Adrenal gland (tissue), 12 donors: Measurements from ENCODE around the gene ZNF697. TPM values are rescaled to one million over a fixed set of nuclear protein-coding genes. Genes with fewer than 3 reads are reported as not detected.

Experiments used
- DNase-seq, 7 donors: peaks; one replicate each; pipeline ENCODE4 v3.0.0-alpha.2; 2019 to 2020
- H3K27ac ChIP-seq, 5 donors: fragments of 200-600 bp; sonication (generic) in 4 of 5; 1 replicate in 3 of 5; 2 replicates in 2 of 5; pipeline versions ENCODE4 v1.5.1 to v1.8.0; 2016 to 2020; ENCODE audit warnings: mild to moderate bottlenecking in 1 of 5
- H3K27me3 ChIP-seq: fragments of 200-600 bp; 2 replicates; pipeline ENCODE4 v1.8.0; 2021
- H3K36me3 ChIP-seq, 2 donors: fragments of 200-600 bp; replicated peaks in 1 of 2; 1 replicate in 1 of 2; 2 replicates in 1 of 2; pipeline versions ENCODE4 v1.5.1 to v1.8.0; 2018 to 2022
- H3K4me1 ChIP-seq, 2 donors: fragments of 200-600 bp; replicated peaks in 1 of 2; 1 replicate in 1 of 2; 2 replicates in 1 of 2; pipeline versions ENCODE4 v1.5.1 to v1.8.0; 2018 to 2021
- H3K4me3 ChIP-seq, 4 donors: fragments of 200-600 bp; sonication (generic) in 3 of 4; one replicate each; pipeline ENCODE4 v1.5.1; 2016 to 2018
- H3K9me3 ChIP-seq, 3 donors: fragments of 200-600 bp; sonication (generic) in 1 of 3; replicated peaks in 1 of 3; 1 replicate in 2 of 3; 2 replicates in 1 of 3; pipeline versions ENCODE4 v1.5.1 to v1.8.0; 2016 to 2021
- POLR2A ChIP-seq, 2 donors: fragments of 450-650 bp; IDR thresholded peaks; one replicate each; pipeline ENCODE4 v1.6.1; 2017; ENCODE audit warnings: antibody characterized with exemption in 2 of 2, mild to moderate bottlenecking in 2 of 2, moderate library complexity in 1 of 2
- WGBS, 4 donors: extraction: QIAGEN DNeasy Blood & Tissue Kit in 2 of 4; methylation state at CpG; one replicate each; pipeline versions ENCODE4 v1.1.5 to v1.1.7; 2013 to 2017; 5-methylcytosine and 5-hydroxymethylcytosine counted together
- intact Hi-C, 2 donors: fragments of 100-400 bp; cut with DNase I; formaldehyde crosslinking; loops; one replicate each; pipeline versions ENCODE4 v1.14.1 to v1.15.0; 2022 to 2023
- polyA plus RNA-seq, 3 donors: library from polyadenylated mRNA; stranded (reverse); fragments of 200-250 nt in 2 of 3; fragments of 350-450 nt in 1 of 3; fragmentation: Illumina TruSeq in 1 of 3; extraction: RNeasy Lipid Tissue Mini Kit (QIAGEN cat#74804) in 1 of 3; gene quantifications; one replicate each; pipeline ENCODE4 v1.2.3, GENCODE V29; 2013 to 2014
- total RNA-seq, 9 donors: library from RNA; depleted of rRNA in 4 of 9; stranded (reverse); fragments of >200 nt in 4 of 9; fragments of 120-200 nt in 1 of 9; fragmentation: NEBNext Ultra II Directional in 1 of 9; extraction: Animal tissue kit (Norgen Biotek cat#: 25700) in 1 of 9; gene quantifications; one replicate each; pipeline versions ENCODE4 v1.1.0 to v1.2.4, GENCODE V29; 2013 to 2023
- TF ChIP-seq, protein P1 (sequence below), 6 experiments: fragments of 450-650 bp in 4 of 6; fragments of 200-600 bp in 2 of 6; sonication (generic) in 1 of 6; IDR thresholded peaks; 1 replicate in 5 of 6; 2 replicates in 1 of 6; pipeline versions ENCODE4 v1.5.1 to v1.8.0; 2016 to 2021; ENCODE audit warnings: antibody characterized with exemption in 6 of 6, mild to moderate bottlenecking in 2 of 6, moderate library complexity in 1 of 6
- donor health status: healthy with polysubstance abuse.
- donor health status: Bipolar disorder and iron deficiency.
- donor health status: DM: yes; HTN: yes; CAD: no.
- donor health status: DM: no; HTN: no; CAD: no.
- donor health status: DM: no; HTN: no; CAD: no.
- donor health status: DM: yes; HTN: yes; CAD: no.

Gene ZNF697
- total and polyA plus RNA-seq, 12 donors, result 1.7 to 14.5 (median 5.3) TPM

DNA sequence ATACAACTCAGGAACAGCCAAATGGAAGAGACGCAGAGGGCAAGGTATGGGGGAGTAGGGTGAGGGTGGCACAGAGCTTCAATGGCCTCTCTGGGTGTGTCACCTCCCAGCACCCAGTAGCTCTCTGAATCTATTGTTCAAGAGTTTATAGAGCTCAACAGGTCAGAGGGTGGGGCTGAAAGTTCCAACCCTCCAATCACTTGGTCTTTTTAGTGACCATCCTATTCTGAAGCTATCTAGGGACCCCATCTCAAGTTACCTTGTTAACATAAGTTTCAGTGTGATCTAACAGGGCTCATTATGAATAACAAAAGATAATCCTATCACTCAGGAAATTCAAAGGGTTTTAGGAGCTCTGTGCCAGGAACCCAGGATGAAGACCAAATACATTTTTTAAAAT, 31.2 kb upstream of the ZNF697 start:
- WGBS, 4 donors, result 86 to 100% (median 99%) methylated on average over 1 of the region's 1 CpG
- no peak for DNase-seq
- no peak for TF ChIP-seq POLR2A (IDR thresholded peaks at IDR 0.05)
- TF ChIP-seq, protein P1, sequence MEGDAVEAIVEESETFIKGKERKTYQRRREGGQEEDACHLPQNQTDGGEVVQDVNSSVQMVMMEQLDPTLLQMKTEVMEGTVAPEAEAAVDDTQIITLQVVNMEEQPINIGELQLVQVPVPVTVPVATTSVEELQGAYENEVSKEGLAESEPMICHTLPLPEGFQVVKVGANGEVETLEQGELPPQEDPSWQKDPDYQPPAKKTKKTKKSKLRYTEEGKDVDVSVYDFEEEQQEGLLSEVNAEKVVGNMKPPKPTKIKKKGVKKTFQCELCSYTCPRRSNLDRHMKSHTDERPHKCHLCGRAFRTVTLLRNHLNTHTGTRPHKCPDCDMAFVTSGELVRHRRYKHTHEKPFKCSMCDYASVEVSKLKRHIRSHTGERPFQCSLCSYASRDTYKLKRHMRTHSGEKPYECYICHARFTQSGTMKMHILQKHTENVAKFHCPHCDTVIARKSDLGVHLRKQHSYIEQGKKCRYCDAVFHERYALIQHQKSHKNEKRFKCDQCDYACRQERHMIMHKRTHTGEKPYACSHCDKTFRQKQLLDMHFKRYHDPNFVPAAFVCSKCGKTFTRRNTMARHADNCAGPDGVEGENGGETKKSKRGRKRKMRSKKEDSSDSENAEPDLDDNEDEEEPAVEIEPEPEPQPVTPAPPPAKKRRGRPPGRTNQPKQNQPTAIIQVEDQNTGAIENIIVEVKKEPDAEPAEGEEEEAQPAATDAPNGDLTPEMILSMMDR (IDR thresholded peaks at IDR 0.05), result no peak
- Histone ChIP-seq H3K27ac (no peak overlapping the region), H3K4me3 (no peak overlapping the region), H3K36me3 (no peaks in the 10 kb centered on the region), H3K9me3 (no peaks in the 10 kb centered on the region), H3K27me3 (no peaks in the 10 kb centered on the region), H3K4me1 (peaks cover 4 to 5% of the 10 kb centered on the region in 2 donors)
- intact Hi-C loops, result no loop called here

DNA sequence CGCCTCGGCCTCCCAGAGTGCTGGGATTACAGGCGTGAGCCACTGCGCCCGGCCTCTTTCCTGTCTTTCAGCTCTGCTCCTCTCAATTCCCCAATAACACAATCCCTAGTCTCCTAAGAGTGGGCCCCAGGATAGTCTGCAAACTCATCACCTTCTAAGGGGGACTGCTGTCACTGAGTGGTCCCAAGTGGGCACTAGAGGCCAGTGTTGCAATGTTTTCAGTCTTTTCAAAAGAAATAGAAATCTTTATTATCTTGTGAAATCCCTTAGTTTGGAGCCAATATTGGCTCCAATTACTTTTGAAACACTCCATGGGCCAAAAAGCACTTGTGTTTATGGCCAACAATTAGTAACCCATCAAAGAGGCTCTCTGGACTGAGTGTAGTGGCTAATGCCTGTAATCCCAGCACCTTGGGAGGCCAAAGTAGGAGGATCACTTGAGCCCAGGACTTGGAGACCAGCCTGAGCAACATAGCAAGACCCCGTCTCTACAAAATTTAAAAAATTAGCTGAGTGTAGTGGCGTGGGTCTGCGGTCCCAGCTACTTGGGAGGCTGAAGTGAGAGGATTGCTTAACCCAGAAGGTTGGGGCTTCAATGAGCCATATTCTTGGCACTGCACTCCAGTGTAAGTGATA, 28.6 kb upstream of the ZNF697 start:
- 73 to 87% (median 82%) methylated on average over 8 of the region's 8 CpGs for WGBS, 4 donors
- H3K36me3 ChIP-seq, result no peaks in the 10 kb centered on the region
- no peak overlapping the region for H3K4me3 ChIP-seq
- intact Hi-C loops, result no loop called here
- no peak for TF ChIP-seq POLR2A (IDR thresholded peaks at IDR 0.05)
- TF ChIP-seq, protein P1 (IDR thresholded peaks at IDR 0.05), result no peak
- no peaks in the 10 kb centered on the region for H3K27me3 ChIP-seq
- H3K9me3 ChIP-seq, result no peaks in the 10 kb centered on the region
- H3K4me1 ChIP-seq, result peaks cover 4 to 5% of the 10 kb centered on the region in 2 donors
- no peak for DNase-seq
- H3K27ac ChIP-seq, result no peak overlapping the region

DNA sequence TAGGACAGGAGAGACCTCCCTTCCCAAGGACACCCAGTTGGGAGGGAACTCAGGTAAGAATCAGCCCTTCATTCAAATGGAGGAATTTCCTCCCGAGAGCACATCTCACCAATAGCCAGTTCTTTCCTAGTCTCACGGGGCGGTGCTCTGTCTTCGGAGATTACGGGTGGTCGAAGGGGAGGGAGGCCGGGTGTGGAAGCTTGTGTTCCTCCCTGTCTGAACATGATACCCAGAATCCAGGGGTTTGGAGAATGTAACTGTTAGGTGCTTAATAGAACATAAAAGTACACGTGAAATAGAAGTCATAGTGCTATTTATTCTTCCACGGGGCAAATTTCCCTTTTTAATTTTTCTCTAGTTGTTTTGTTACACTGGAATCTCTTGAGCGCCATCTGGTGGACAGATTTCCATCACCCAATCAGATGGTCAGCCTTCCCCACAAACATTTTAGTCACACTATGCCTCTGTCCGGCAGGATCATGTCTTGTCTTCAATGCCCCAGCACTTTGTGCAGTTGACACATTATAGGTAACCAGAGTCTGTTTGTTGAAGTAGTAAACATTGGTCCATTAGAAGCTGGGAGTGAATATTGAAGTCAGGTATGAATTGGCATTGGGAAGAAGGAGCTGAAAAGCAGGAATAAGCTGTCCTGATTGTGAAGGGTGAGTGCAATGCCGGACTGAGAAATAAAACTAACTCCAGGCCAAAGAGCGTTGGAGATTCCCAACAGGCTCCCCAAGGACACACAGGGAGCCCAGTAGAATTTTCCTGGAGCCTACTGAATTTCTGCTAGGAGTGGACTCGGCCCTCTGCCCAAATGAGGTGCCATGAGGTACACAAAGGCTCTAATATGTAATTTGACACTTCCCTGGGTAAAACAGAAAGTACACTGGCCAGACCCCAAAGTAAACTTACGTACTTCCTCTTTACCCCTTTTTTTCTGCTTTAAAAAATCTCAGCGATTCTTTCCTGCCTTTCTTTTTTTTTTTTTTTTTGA, 27.6 kb upstream of the ZNF697 start:
- Histone ChIP-seq H3K4me1 (peaks cover 4 to 5% of the 10 kb centered on the region in 2 donors), H3K36me3 (no peaks in the 10 kb centered on the region), H3K9me3 (no peaks in the 10 kb centered on the region), H3K27me3 (no peaks in the 10 kb centered on the region), H3K27ac (peak overlapping the region in 1 of 5 donors; percentile 55), H3K4me3 (peak overlapping the region in 1 of 4 donors; percentile 60)
- peak; percentile 78 to 95 (median 90) for DNase-seq
- intact Hi-C loops, result loop anchor here in 1 of 2 donors (2.0 kb wide), 1 partner anchor 63 kb away; no protein-coding TSS in a partner anchor
- WGBS, 4 donors, result 17 to 22% (median 18%) methylated on average over 16 of the region's 16 CpGs
- TF ChIP-seq POLR2A (IDR thresholded peaks at IDR 0.05), result no peak
- TF ChIP-seq, protein P1 (IDR thresholded peaks at IDR 0.05), result peak; percentile 83 to 93 (median 91)

DNA sequence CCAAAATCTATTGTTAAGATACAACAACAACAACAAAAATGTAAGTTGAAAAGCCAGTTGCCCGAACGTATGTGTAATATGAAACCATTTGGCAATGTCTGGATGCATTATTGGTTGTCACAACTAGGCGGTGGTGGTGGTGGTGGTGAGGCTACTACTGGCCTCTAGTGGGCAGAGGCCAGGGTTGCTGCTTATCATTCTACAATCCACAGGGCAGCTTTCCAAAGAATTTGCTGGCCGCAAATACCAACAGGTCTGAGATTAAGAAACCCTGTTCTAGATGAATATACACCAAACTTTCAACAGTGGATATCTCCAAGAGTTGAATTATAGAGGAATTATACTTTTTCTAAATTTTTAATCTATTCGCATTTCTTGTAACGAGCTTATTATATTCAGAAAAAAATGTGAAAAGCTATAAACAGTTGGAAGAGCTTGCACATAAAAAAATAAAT, 26.8 kb upstream of the ZNF697 start:
- Histone ChIP-seq H3K27ac (peak overlapping the region in 1 of 5 donors; percentile 55), H3K9me3 (no peaks in the 10 kb centered on the region), H3K27me3 (no peaks in the 10 kb centered on the region), H3K4me3 (peak overlapping the region in 1 of 4 donors; percentile 60), H3K4me1 (peaks cover 4 to 5% of the 10 kb centered on the region in 2 donors), H3K36me3 (no peaks in the 10 kb centered on the region)
- TF ChIP-seq POLR2A (IDR thresholded peaks at IDR 0.05), result no peak
- TF ChIP-seq, protein P1 (IDR thresholded peaks at IDR 0.05), result peak in 1 of 6 experiments; percentile 76
- DNase-seq, result peak in 3 of 7 donors; percentile 40 to 76 (median 76)
- WGBS, 4 donors, result 28 to 65% (median 42%) methylated on average over 5 to 6 of the region's 6 CpGs
- intact Hi-C loops, result loop anchor here in 1 of 2 donors (2.0 kb wide), 1 partner anchor 62 kb away; no protein-coding TSS in a partner anchor
